Adipose tissue (tissue), 3 donors: ENCODE data around the gene OMG. TPM values are rescaled to one million over a fixed set of nuclear protein-coding genes. Genes with fewer than 3 reads are reported as not detected.
A peak's percentile ranks its signal among the peaks of the same experiment; 100 is the strongest.
"Not testable (repeated sequence)": the region's sequence is repeated elsewhere in the genome, so short reads cannot be mapped to it uniquely, and the experiment has no call there.

Experiments used
- H3K27ac ChIP-seq: one replicate; pipeline ENCODE4 v1.5.1; 2013; ENCODE audit warnings: low read depth, low read length
- WGBS, 3 donors: extraction: QIAGEN DNeasy Blood & Tissue Kit; methylation state at CpG; one replicate each; pipeline ENCODE4 v1.1.7; 2013; 5-methylcytosine and 5-hydroxymethylcytosine counted together
- polyA plus RNA-seq, 3 donors: library from polyadenylated mRNA; stranded (reverse); fragments of 200-250 nt; gene quantifications; one replicate each; pipeline ENCODE4 v1.2.3, GENCODE V29; 2013
- donor health status: healthy with polysubstance abuse.
- donor health status: Bipolar disorder and iron deficiency.
- donor health status: healthy.

The OMG gene
- polyA plus RNA-seq, 3 donors, result 0.06 to 2.5 (median 0.49) TPM

GRCh38 chr17:31310886-31311285 lies 13.8 kb upstream of the OMG start:
- 44 to 75% (median 64%) methylated on average over 7 of the region's 7 CpGs for WGBS, 3 donors

GRCh38 chr17:31310260-31310659 lies 13.2 kb upstream of the OMG start:
- 32 to 40% (median 36%) methylated on average over 2 of the region's 2 CpGs for WGBS, 3 donors
- H3K27ac ChIP-seq, result no peak overlapping the region

More at GRCh38 chr17:31310886-31311285, 13.8 kb upstream of the OMG start:
- peak overlapping the region; percentile 38 for H3K27ac ChIP-seq

- H3K27ac ChIP-seq, result no peak overlapping the region
- 47 to 84% (median 69%) methylated on average over 2 of the region's 2 CpGs for WGBS, 3 donors
Observed at GRCh38 chr17:31309556-31309955, 12.5 kb upstream of the OMG start.

- no peak overlapping the region for H3K27ac ChIP-seq
- 49 to 78% (median 62%) methylated on average over 5 of the region's 5 CpGs for WGBS, 3 donors
Observed at GRCh38 chr17:31308372-31309334, 11.6 kb upstream of the OMG start.

- 54 to 85% (median 69%) methylated on average over 1 of the region's 1 CpG for WGBS, 3 donors
- no peak overlapping the region for H3K27ac ChIP-seq
Observed at GRCh38 chr17:31307640-31308039, 10.6 kb upstream of the OMG start.

GRCh38 chr17:31299624-31300023 lies 2.6 kb upstream of the OMG start:
- no peak overlapping the region for H3K27ac ChIP-seq

- H3K27ac ChIP-seq, result no peak overlapping the region
- 90 to 96% (median 91%) methylated on average over 2 of the region's 2 CpGs for WGBS, 3 donors
Observed at GRCh38 chr17:31296142-31296541, 897 bp downstream of the OMG start.

GRCh38 chr17:31295489-31295871 lies 1.6 kb downstream of the OMG start:
- WGBS, 3 donors, result 83 to 92% (median 91%) methylated on average over 1 of the region's 1 CpG
- H3K27ac ChIP-seq, result no peak overlapping the region

- H3K27ac ChIP-seq, result no peak overlapping the region
- WGBS, 3 donors, result 76 to 80% (median 78%) methylated on average over 3 of the region's 3 CpGs
Observed at GRCh38 chr17:31294820-31295488, 2.1 kb downstream of the OMG start.

- H3K27ac ChIP-seq, result no peak overlapping the region
- WGBS, 3 donors, result 96 to 97% (median 96%) methylated on average over 3 of the region's 3 CpGs
Observed at GRCh38 chr17:31294231-31294630, 2.8 kb downstream of the OMG start.

GRCh38 chr17:31293581-31293980 lies 3.5 kb downstream of the OMG start:
- WGBS, 3 donors, result 93 to 97% (median 95%) methylated on average over 2 of the region's 2 CpGs
- no peak overlapping the region for H3K27ac ChIP-seq

GRCh38 chr17:31291820-31292219 lies 5.2 kb downstream of the OMG start:
- no peak overlapping the region for H3K27ac ChIP-seq

- H3K27ac ChIP-seq, result no peak overlapping the region
- WGBS, 3 donors, result 65 to 77% (median 71%) methylated on average over 3 of the region's 3 CpGs
Observed at GRCh38 chr17:31289790-31290189, 7.2 kb downstream of the OMG start.

GRCh38 chr17:31287932-31288331 lies 9.1 kb downstream of the OMG start:
- not testable (repeated sequence) for H3K27ac ChIP-seq
- WGBS, 3 donors, result 83 to 100% methylated on average over 1 of the region's 1 CpG; no CpG with 5 or more reads in 1 of the 3 donors

GRCh38 chr17:31286587-31286986 lies 10.5 kb downstream of the OMG start:
- WGBS, 3 donors, result 93 to 97% (median 94%) methylated on average over 1 of the region's 1 CpG
- H3K27ac ChIP-seq, result no peak overlapping the region

- no peak overlapping the region for H3K27ac ChIP-seq
Observed at GRCh38 chr17:31283841-31284240, 13.2 kb downstream of the OMG start.

GRCh38 chr17:31281061-31281460 lies 16.0 kb downstream of the OMG start:
- no peak overlapping the region for H3K27ac ChIP-seq
- WGBS, 3 donors, result 98% methylated on average over 2 of the region's 2 CpGs

- 87 to 100% (median 93%) methylated on average over 2 of the region's 2 CpGs for WGBS, 3 donors
- no peak overlapping the region for H3K27ac ChIP-seq
Observed at GRCh38 chr17:31279401-31279800, 17.6 kb downstream of the OMG start.

- WGBS, 3 donors, result 65 to 97% (median 89%) methylated on average over 1 of the region's 1 CpG
- no peak overlapping the region for H3K27ac ChIP-seq
Observed at GRCh38 chr17:31275116-31275515, 21.9 kb downstream of the OMG start.

- 41 to 81% (median 44%) methylated on average over 2 of the region's 2 CpGs for WGBS, 3 donors
- H3K27ac ChIP-seq, result no peak overlapping the region
Observed at GRCh38 chr17:31274252-31274651, 22.8 kb downstream of the OMG start.
